ENCODE data around the gene CISD3. TPM values are rescaled to one million over a fixed set of nuclear protein-coding genes. Genes with fewer than 3 reads are reported as not detected.

The CISD3 gene
- total and polyA plus RNA-seq, 2 donors (not counting 1 experiment from before 2014, with no cell fraction given), result 5.0 to 11.3 TPM

- Mint-ChIP-seq H3K4me1 (peaks cover 40% of the 10 kb centered on the region), H3K27me3 (no peaks in the 10 kb centered on the region)
- H3K36me3 ChIP-seq (replicated peaks in 1 of 2; ENCODE audit: control extremely low read depth in 1 of 2, control insufficient read depth in 1 of 2, extremely low read depth in 1 of 2, insufficient read depth in 2 of 2, low read length in 1 of 2), result peaks cover 0 to 47% of the 10 kb centered on the region in 2 experiments
These were observed 22.3 kb upstream of the CISD3 start for GRCh38 chr17:38707678-38708351.

More at GRCh38 chr17:38707678-38708351, 22.3 kb upstream of the CISD3 start:
- Histone ChIP-seq H3K4me2 (replicated peaks; ENCODE audit: low read depth, low read length, poor library complexity, severe bottlenecking) (peak overlapping the region; percentile 97), H2AFZ (ENCODE audit: insufficient read depth, low read depth, low read length, poor library complexity, severe bottlenecking) (no peak overlapping the region), H3K4me3 (ENCODE audit: control extremely low read depth in 1 of 5, extremely low read depth in 1 of 5, insufficient read depth in 1 of 5, low read depth in 2 of 5, low read length in 4 of 5) (no peak overlapping the region), H3K4me1 (ENCODE audit: control insufficient read depth in 2 of 2, insufficient read depth in 2 of 2, low read length in 2 of 2) (peaks cover 10 to 39% of the 10 kb centered on the region in 2 donors), H3K27ac (ENCODE audit: low read length in 2 of 2) (no peak overlapping the region), H4K20me1 (ENCODE audit: control insufficient read depth, insufficient read depth, low read length, poor library complexity, severe bottlenecking) (peaks cover 65% of the 10 kb centered on the region), H3K9me3 (ENCODE audit: control extremely low read depth in 1 of 3, control insufficient read depth in 2 of 3, insufficient read depth in 1 of 3, low read length in 2 of 3) (no peaks in the 10 kb centered on the region), H3K27me3 (replicated peaks in 1 of 4; ENCODE audit: control extremely low read depth in 1 of 4, control insufficient read depth in 3 of 4, insufficient read depth in 4 of 4, low read length in 3 of 4) (no peaks in the 10 kb centered on the region), H3K79me2 (ENCODE audit: control insufficient read depth, insufficient read depth, low read length) (peaks cover 31% of the 10 kb centered on the region), H3K9ac (ENCODE audit: low read length) (no peak overlapping the region)
- intact Hi-C loops (cut with micrococcal nuclease), result no loop called here
- WGBS (ENCODE audit: insufficient coverage), result 96% methylated on average over 18 of the region's 21 CpGs
- DNase-seq (no peak), ATAC-seq (ENCODE audit: low read depth) (no peak)
- H3K9me3 Mint-ChIP-seq (ENCODE audit: insufficient read depth), result no peaks in the 10 kb centered on the region
- H3K4me3 Mint-ChIP-seq, result peak overlapping the region; percentile 92
- peak overlapping the region; percentile 67 for H3K27ac Mint-ChIP-seq
- POLR2A ChIA-PET, result interaction anchor here (0.6 to 3.7 kb wide), 2 partner anchors 21 to 30 kb away, joined by 7 to 15 read pairs; no protein-coding TSS in a partner anchor
- CTCF ChIA-PET, result interaction anchor here (1.4 to 3.8 kb wide), 2 partner anchors 28 to 31 kb away, joined by 6 to 32 read pairs; no protein-coding TSS in a partner anchor
- TF ChIP-seq CTCF (IDR thresholded peaks at IDR 0.05), result no peak
- TF ChIP-seq EZH2 (IDR thresholded peaks at IDR 0.05; ENCODE audit: borderline replicate concordance, insufficient read depth, low read depth, low read length, poor library complexity, severe bottlenecking), result no peak
